COR-L47 (cell line): ENCODE data around the gene KCNQ1.

ENCODE experiments used
- DNase-seq: peaks from one replicate; lab custom pipeline; 2025; lab: John Stamatoyannopoulos, UW

The KCNQ1 gene

DNA sequence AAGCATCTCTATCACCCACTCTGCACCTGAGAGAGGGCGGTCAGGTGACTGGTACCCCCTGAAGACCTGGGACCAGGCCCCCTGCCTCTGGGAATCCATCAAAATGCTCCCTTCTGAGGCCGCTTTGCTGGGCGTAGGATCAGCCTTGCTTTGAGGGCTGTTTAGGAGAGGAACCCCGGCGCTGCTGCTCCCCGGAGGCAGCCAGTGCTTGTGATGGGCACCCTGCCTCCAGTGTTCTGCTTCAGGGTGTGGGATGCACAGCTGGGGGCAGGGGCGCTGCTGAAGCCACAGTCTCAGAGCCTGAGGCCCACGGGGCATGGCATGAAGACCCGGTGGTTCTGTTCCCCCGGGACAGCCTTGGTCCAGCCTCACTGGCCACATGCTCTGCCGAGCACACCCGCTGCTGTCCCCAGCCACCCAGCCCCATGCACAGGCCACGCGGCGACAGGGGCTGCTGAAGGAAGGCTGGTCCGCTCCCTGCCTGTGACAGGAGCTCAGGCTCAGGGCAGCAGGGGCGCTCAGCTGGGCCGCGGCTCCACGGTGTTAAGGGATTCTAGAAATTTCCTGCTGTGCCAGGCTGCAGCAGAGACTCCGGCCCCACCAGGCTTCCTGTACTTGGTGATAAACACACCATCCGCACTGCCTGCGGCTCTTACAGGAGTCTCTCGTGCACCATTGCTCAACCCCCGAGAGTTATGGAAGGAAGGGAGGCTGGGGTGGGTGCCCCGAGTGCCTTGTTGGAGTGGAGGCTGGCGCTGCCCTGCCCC, 91.0 kb downstream of the KCNQ1 start:
- no peak for DNase-seq

DNA sequence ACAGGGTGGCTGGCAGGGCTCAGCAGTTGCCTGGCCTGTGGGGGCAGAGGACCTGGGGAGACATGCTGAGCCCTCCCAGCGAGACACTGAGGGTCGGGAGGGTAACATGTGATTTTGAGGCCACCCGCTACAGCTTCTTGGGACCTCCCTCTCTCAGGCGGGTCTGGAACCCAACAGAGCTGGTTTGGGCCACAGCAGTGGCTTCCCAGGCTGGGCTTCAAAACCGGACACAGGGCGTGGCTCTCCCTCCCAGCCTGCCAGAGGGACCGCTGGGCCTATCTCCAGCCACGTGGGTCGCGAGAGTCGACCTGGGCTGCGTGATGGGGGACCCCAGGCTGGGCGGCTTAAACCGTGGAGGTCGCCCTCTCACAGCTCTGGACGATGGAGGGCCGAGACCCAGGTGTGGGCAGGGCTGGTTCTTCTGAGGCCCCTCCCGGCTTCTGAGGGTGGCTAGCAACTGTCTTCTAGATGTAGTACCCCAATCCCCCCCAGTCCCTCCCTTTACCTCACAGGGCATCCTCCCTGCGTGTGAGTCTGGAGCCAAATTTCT, 91.7 kb downstream of the KCNQ1 start:
- DNase-seq = no peak

DNA sequence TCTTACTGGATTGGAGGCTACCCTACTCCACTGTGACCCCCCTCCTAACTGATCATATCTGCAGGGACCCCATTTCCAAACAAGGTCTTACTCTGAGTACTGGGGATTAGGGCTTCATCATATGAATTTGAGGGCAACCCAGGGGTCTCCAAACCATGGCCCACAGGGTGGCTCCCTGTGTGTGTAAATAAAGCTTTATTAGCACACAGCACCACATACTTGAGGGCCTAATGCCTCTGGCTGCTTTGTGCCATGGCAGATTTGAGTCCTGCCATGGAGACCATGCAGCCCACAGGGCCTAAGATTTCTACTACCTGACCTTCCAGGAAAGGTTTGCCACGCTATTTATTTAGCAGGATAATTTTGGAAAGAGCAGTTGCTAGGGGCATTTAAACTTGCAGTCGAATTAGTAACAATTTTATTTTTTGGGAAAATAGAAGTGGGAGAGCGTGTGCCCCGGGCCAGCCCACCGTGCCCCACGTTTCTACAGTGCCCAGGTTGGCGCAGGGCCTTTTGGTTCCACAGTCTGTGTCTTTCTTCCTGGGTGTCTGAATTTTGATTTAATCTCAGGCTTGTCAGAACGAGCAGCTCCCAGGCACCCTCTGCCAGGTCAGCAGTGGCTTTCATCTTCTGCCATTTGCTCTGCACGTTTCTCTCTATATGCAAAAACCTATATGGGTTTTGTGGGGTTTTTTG, 92.3 kb downstream of the KCNQ1 start:
- no peak for DNase-seq

DNA sequence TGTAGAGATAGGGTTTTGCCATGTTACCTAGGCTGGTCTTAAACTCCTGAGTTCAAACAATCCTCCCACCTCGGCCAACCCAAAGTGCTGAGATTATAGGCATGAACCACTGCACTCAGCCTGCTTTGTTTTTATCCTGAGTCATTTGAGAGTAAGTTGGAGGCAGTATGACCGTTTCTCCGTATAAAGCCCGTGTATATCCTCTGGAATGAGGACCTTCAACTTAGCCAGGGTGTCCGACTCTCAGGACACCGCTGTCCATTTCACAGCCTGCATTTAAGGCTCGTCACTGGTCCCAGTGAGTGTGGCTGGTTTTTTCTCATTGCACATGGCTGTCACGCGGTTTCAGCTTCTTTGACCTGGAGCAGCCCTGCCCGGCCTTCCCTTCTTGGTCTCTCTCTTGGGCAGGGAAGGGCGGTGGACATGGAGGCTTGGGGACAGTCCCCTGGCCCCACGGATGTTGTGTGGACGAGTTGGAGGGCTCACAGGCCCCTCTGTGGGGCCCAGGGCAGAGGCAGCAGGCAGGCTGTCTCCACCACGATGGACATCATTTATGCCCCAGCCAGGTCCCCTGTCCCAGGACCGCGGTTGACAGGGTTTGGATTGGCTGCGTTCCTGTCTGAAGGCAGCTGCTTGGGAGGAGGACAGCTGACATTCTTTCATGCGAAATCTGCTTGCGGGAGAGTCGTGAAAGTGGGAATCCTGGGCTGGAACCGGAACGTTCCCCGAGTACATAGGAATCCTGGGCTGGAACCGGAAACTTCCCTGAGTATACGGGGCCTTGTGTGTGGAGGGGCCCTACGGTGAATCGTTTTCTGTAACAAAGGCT, 93.3 kb downstream of the KCNQ1 start:
- no peak for DNase-seq

DNA sequence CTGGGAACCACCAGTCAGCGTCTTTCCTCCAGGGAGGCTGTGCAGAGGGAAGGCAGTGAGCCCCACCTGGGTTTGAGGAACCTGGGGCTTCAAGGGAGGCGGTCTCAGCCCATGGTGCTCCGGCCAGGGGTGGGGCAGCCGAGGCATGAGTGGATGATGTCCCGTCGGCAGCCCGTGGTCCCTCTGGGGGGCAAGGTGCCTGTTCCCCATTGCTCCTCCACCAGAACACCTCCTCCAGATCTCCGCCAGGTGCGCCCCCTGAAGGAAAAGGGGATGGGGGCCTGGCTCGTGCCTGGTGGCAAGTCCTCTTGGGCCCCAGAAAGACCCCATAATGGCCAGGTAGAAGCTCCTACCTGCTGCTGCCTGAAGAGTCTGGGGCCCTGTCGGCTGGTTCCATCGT, 94.1 kb downstream of the KCNQ1 start:
- no peak for DNase-seq

DNA sequence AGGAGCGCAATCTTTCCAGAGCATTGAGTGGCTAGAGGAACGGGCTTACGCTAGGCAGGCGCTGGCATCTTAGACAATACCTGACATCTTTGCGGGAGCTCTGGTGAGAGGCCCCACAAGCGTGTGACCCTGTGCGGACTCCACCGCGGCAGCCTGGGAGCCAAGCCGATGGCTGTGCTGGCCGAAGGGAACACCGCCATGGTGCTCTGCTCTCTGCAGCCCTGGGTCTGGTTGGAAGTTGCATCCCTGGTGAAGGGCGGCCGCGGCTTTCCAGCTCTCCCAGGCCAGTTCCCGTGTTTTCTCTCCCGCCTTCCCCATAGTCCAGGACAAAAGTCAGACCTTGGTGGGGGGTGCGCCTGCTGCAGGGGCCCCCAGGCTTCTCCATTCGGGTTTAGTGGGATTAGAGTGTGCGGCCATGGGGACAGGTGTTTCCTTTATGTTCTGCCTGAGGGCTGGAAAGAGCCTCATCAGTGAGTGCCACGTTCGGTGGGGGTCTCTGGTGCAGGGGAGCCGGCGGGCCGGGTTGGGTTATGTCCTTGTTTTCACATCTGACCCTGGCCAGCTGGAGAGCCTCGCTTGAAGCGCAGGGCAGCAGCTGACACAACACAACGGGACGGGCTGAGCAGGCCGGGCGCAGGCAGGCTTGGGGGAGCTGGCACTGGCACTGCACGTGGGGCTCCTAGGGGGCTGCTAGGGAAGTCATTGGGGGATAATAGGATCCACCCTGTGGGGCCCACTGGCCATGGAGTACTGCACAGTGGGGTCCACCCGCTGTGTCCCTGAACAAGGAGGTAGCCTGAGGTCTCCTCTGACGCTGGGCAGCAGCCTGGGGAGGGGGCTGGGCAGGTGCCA, 94.8 kb downstream of the KCNQ1 start:
- no peak for DNase-seq

DNA sequence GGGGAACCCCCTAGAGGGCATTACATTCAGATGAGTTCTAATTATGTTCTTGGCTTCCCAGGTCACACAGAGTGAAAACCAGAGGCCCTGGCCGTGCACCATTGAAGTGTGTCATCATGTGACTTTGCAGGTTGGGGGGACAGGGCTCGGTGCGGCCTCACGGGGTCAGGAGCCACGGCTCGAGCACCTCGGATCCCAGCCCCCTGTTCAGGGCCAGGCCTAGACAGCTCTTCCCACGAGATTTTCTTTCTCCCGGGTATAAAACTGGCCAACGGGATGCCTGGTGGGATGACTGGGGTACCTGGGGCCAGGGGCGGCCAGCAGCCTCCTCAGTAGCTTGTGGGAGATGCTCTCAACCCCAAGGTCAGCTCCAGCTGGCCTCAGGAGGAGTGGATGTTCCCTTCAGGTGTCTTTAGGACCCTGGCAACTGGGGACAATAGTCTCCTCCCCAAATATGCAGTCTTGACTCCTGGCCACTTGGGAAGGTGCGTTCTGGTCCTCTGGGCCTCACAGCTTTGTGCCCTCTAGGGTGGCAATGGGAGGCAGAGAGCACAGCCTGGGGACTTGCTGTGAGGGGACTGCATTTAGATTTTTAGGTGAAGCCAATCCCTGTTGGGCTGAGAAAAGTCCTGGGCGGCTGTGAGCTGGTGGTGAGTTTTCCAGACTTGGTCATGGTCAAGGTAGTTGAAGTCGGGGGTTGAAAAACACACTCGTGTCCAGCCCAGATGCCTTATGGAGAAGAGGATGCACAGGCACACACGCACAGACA, 95.6 kb downstream of the KCNQ1 start:
- no peak for DNase-seq

DNA sequence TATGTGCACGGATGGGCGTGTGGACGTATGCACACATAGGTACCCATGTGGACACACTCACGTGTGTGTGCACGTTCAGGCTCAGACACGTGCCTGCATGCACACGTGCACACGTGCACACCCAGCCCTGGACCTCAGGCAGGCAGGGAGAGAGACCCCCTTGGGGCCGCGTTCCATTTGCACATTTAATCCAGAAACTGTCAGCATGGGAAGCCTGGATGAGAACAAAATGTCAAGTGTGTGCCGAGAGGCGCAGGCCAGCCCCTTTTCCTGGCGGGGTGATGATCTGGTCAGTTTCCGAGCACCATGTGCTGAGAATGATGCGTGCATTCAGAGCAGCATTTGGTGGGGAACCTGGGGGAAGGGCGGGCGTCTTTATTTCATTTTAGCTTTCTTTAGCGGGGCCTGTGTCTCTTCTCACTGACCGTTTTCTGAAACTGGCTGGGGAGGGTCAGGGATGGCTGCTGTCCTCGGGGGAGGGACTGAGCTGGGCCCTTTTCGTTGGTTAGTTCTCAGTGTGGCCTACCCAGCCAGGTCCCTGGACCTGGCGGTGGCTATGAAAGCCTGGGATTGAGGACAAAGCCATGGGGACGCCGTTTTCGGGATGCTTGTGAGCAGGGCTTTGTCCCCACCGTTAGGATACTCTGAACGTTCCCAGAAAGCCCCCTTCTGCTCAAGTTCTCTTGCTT, 96.3 kb downstream of the KCNQ1 start:
- no peak for DNase-seq

DNA sequence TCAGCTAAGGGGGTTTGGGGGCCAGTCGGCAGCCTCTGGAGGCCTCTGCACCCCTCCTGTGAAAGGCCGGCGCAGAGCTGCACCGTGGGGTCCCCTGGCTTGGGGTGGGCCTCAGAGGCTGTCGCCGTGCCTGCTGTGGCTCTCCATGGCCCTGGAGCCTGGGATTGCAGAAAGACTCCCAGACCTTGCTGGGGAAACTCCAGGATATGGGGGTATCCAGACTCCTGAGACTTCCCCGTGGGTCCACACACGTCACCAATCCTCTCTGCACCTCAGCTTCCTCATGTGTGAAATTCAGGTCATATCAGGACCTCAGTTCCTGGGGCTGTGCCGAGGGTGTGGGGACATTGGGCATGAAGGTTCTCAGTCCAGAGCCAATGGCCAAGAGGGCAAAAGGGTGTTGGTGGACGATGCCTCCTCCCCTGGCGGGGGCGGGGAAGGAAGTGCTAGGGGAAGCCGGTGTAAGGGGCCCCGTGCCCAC, 97.1 kb downstream of the KCNQ1 start:
- DNase-seq = no peak

DNA sequence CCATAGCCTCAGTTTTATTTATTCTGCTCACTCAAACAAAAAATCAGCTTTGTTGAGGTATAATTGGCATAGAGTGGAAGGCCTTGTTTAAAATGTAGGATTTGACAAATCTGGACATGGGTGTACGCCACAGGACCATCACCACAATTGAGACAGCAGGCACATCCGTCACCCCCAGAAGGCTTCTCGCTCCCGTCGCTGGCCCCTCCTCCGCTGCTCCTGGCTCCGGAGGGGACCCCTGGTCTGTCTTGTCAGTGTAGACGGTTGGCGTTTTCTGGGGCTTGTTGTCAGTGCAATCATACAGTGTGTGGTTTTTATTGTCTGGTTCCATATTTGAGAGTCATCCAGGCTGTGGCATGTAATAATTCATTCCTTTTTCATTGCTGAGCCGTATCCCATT, 97.6 kb downstream of the KCNQ1 start:
- no peak for DNase-seq

DNA sequence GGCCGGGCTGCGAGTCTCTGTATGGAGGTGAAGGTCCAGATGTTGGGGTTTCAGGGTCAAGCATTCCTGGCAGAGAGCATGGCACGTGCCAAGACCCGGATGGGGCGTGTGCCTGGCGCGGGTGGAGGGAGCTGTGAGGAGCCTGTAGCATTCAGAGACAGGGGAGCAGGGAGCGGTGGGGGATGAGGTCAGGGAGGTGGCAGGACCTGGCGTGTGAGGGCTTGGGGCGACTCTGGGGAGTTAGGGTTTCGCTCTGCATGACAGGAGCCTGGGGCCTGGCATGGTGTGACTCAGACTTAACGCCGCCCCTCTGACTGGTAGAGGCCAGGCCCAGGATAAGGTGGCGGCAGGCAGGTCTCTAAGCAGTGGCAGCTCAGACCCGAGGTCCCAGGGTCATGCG, 103.0 kb downstream of the KCNQ1 start:
- DNase-seq = no peak

DNA sequence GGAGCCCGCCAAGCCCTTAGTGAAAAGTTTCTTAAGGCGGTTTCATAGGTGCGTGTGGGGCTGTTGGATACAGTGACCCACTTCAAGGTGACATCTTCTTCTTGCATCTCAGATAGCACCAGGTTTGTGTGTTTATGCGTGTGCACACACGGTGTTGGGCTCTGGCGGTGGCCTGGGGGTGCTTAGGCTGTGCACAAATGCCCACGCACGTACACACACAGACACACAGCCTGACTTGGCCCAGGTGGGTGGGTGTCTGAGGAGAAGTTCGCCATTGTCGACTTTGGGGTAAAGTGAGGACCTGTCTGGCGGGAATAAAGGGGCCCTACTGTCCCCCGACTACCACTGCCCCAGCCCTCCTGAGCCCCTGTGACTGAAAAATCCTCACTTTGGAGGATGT, 103.8 kb downstream of the KCNQ1 start:
- DNase-seq = no peak

DNA sequence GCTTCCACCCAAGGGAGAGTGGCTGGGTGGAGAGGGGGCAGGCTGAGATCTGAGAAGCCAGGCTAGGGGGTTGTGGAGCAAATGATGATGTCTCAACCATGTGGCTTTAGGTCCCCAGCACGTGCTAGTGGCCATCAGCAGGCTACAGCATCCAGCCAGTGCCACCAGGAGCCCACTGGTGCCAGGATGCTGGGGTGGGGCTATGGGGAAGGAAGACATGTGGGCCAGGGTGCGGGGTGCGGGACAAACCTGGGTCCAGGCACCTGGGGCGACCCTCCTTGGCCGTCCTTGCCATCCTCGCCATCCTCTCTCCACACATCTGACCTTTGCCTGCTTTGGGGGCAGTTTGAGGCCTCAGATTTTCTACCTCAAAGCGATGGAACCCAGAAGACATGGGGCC, 104.3 kb downstream of the KCNQ1 start:
- DNase-seq = no peak

DNA sequence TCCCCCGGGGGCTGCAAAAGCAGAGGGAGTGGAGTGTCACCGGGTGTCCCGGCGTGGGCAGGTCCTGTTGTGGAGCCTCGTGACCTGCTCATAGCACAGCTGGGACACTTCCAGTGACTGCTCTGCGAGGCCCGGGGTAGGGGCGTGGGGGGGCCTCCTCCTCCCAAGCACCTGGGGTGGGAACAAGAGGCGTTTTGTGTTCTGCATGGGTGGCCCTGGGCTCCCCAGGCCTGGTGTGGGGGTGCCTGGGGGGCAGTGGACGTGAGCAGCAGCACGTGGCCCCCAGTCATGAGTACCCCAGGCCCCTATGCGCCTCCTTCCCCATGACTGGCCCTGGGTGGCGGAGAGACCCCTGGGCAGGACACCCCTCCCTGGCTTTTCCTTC, 104.7 kb downstream of the KCNQ1 start:
- DNase-seq = no peak

DNA sequence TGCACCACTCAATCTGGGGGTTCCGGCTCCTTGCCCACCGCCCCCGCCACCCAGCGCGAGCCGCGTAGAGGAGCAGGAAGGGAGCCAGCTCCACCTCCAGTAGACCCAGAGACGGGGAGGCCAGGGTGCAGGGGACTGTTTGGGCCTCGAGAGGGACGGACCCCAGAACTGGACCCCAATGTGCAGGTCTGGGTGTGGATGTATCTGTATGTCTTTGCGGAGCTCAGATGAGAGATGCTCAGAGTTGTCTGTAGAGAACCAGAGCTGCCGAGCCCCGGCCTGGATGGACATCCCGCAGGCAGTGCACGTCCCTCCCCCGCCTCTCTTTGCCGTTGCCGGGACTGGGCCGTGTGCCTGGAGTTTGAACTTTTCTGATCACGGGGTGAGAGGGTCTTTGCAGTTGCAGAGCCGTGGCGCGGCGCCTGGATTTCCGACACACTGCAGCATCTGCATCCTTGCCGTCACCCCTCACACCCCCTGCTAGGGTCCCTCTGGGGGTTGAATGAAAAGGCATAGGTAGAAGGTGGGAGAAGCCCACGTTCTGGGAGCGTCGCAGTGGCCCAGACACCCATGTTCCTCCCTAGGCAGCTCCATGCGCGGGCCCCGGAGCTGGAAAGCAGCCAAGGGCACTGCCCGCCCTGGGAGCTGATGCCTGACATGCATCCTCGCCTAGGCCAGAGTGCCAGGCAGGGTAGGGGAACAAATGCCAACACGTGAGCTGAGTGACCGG, 105.2 kb downstream of the KCNQ1 start:
- DNase-seq = no peak

DNA sequence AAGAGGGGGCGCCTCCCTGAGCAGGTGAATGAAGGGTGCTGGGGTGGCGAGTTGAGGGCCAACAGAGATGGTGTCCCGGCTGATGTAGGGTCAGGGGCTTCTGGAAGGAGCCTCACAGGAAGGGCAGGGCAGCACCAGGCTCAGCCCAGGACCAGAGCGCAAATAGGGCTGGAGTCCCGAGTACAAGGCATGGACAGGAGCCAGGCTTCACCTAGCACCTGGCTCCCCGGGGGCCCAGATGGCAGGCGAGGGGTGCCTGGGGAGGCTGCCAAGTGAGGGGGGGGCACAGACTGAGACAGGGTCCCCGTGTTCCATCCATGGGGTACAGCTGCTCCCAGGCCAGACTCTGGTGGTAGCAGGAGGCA, 105.8 kb downstream of the KCNQ1 start:
- DNase-seq = no peak

DNA sequence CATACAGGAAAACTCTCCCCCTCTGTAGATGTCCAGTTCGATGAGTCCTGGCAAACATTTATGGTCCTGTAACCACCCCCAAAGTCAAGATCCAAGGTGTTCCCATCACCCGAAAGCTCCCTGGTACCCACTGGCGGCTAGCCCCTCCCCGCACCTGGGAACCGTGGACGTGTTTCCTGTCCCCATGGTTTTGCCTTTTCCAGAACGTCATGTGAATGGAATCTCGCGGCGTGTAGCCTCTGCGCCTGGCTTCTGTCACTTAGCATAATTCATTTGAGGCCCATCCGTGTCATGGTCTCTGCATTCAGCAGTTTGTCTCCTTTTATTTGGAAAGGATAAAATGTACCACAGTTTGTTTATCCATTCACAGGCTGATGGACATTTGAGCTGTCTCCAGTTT, 106.3 kb downstream of the KCNQ1 start:
- no peak for DNase-seq

DNA sequence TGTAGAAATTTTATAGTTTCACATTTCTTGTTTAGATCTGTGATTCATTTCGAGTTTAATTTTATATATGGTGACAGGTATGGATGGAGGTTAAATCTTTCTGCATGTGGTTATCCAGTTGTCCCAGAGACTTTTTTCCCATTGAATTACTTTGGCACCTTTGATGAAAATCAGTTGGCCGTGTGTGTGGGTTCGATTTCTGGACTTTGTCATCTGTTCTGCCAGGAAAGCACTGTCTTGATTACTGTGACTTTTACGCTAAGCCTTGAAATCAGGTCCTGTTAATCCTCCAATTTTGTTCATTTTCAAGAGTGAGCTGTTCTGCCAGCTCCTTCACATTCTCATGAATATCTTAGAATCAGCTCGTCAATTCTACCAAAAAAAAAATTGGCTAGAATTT, 107.4 kb downstream of the KCNQ1 start:
- DNase-seq = no peak

DNA sequence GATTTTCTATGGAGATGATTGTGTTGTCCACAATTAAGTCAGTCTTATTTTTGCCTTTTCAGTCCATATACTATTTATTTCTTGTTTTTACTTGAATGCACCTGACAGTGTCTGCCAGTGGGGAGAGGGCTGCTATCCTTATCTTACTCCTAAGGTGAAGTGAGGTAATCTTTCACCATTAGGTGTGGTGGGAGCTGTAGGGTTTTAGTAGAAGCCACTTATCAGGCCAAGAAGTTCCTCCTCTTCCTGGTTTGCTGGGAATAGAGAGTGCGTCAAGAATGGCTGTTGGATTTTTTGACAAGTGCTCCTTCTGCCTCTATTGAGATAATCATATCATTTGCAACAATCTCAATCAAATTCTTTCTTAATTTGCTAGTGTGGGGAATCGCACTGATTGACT, 108.4 kb downstream of the KCNQ1 start:
- DNase-seq = no peak

DNA sequence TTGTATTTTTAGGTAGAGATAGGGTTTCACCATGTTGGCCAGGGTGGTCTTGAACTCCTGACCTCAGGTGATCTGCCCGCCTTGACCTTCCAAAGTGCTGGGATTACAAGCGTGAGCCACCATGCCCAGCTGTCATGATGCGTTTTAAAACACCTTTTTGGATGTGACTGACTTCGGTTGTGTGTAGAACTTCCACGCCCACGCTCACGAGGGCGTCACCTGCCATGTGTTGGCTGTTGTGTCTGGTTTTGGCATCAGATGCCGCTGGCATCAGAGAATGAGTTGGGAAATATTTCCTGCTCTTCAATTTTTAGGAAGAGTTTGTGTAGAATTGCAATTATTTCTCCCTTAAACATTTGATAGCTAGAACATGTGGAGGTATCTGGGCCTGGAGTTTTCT, 109.1 kb downstream of the KCNQ1 start:
- DNase-seq = no peak
